ENCODE data around the gene SMAD4.
A peak's percentile ranks its signal among the peaks of the same experiment; 100 is the strongest.
"Not testable (repeated sequence)": the region's sequence is repeated elsewhere in the genome, so short reads cannot be mapped to it uniquely, and the experiment has no call there.

The SMAD4 gene

DNA sequence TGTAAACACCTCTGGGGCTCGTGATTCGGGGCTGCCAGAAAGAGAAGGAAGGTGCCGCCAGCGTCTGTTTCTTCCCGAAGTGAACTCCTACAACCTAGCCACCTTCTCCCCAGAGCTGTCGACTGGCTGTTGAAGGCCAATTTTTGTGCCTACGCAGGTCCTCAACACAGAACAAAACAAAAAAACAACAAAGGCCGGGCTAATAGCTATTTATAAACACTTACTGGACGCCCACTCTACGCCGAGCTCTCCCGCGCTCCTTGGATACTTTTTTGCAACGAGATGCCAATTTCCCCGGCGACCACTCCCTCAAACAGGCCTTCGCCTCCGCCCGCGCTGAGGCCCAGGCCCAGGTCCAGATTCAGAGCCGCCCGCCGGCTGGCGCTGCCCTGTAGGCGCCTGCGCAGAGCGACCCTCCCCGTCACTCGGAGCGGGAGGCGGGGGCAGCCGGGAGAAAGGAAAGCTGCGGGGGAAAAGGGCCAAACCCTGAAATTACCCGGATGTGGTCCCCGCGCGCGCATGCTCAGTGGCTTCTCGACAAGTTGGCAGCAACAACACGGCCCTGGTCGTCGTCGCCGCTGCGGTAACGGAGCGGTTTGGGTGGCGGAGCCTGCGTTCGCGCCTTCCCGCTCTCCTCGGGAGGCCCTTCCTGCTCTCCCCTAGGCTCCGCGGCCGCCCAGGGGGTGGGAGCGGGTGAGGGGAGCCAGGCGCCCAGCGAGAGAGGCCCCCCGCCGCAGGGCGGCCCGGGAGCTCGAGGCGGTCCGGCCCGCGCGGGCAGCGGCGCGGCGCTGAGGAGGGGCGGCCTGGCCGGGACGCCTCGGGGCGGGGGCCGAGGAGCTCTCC lies at the start of gene SMAD4:
TSS of gene SMAD4 (plus strand) at position 520 of the 843 bp plus-strand sequence. CDS start 16,834 bp downstream, outside the sequence.
- DNase-seq (ENCODE audit: low read depth): peak; percentile 98

DNA sequence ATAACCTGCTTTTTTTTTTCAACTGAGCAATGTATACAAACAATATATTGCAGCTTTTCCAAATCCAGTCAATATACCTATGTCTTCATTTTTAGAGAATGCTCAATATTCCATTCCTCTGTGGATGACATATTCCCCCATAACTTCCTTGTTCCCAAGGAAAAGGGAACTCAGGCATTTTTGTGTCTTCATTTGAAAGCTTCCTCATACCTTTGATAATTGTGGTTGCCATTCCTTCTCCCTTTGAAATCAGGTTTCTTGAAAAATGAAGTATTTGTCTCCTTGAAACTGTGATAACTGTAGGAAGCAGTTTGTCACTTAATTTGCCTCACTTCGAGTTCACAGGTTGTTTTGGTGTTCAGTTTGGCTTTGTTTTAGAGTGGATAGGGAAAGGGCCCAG lies 48.6 kb upstream of the SMAD4 start:
- no peak for DNase-seq (ENCODE audit: low read depth)

DNA sequence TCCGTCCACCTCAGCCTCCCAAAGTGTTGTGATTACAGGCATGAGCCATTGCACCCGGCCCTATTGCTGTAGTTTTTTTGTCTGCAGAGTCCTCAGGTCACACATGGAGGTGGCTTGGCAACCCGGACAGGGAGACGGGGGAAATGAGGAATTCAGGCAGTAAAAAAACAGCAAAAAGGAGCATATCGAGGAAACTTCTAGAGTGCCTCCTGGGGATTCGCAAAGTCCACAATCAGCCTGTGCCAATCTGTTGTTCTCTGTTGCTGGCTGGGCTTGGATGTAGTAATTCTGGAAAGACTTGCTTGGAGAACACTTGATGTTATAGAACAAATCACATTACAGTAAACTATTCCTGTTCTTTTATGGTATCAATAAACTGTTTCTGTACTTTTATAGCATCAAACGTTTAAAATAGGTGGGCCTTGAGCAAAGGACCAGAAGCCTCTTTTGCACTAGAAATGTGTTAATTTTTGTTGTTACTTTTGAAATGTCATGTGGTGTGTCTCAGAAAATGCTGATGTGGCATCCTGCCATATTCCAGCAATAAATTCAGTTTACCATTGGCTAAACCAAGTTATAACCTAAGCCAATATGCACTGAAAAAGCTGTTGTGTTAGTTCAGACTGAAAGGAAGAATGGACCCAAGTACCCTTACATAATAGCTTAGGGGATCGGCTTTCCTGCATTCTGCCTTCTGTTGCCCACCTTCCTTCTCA lies 47.8 kb upstream of the SMAD4 start:
- no peak for DNase-seq (ENCODE audit: low read depth)

DNA sequence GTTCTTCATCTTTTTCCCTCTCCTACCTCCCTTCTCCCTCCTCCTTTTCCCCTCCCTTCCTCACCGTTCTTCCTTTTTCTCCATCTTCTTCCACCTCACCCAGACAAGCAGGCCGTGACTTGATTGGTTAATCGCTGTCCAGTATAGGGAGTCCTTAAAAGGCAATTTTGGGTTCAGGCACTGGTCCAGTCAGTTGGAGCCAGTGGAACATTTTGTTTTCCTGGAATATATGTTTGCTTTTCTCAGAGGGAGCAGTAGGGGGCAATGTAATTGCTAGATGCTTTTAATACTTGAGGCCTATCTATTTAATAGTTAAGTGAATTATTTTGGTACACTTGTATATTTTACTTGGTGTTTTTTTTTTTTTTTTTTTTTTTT lies 47.2 kb upstream of the SMAD4 start:
- no peak for DNase-seq (ENCODE audit: low read depth)

DNA sequence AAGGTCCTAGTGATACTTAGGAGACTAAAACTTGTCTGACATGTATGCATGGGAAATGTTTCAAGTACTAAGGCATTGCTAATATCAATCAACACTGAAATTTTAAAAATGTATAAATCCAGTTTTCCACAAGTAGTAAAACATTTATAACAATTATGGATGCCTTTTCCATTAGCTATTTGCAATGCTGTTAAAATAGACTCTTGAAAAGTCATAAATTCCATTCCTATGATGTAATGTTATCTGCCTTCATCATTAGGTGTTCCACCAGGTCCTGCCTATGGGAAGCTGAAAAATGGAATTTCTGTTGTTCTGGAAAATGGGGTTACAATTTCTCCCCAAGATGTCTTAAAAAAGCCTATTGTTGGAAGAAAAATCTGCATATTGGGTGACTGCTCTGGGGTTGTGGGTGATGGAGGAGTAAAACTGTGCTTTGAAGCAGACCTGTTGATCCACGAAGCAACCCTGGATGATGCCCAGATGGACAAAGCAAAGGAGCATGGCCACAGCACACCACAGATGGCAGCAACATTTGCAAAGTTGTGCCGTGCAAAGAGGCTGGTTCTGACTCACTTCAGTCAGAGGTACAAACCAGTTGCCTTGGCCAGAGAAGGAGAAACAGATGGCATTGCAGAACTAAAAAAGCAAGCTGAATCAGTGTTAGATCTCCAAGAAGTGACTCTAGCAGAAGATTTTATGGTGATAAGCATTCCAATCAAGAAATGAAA lies 43.5 kb upstream of the SMAD4 start:
- DNase-seq (ENCODE audit: low read depth): no peak

DNA sequence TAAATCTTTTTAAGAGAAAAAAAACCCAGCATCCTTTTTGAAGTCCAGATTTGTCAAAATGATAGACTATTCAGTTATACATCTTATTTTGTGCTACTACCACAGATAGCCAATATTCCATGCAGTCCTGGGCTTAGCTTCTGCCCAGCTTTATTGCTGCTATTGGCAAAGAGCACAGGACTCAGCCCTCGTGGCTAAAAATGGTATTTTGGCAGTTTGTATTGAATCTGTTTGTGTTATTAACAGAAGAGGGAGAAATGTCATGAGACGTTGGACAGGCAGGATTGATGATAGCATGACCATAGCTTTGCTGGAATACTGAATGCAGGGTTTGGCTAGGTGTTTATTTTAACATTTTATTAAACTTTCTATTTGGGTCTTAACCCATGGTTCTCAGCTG lies 42.8 kb upstream of the SMAD4 start:
- no peak for DNase-seq (ENCODE audit: low read depth)

DNA sequence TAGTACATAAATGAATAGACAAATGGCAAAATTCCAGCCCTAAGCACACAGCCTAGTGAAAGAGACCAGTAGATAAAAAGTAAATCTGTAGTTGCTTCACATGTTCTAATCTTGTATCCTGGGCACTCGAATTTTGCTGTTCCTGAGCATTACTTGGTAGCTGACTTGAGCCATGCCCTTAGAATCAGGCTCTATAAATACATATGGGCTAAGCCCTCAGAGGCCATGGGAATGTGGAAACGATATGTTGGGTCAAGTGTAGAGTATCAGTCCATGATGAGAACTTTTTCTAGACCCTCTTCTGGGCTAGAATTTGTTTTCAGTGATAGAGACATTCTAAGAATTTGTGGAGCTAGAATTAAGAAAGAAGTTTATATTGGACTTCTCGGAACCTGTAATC lies 40.3 kb upstream of the SMAD4 start:
- no peak for DNase-seq (ENCODE audit: low read depth)

DNA sequence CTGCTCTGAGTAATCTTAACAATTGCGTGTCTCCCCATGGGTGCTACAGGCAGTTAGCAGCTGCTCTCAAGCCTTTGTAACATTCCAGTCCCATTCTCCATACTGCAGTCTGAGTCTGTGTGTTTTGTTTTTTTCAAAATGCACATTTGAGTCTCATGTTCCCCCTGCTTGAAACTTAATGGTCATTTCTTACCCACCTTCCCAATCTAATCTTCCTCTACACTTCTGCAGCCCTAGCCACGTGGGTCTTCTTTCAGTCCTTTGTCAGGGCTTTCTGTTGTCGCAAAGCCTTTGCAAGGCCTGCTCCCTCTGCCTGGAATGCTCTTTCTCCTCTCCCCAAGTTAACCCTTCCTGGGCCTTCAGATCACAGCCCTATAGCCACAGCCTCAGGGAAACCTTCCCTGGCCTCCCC lies 37.7 kb upstream of the SMAD4 start:
- DNase-seq (ENCODE audit: low read depth): no peak

DNA sequence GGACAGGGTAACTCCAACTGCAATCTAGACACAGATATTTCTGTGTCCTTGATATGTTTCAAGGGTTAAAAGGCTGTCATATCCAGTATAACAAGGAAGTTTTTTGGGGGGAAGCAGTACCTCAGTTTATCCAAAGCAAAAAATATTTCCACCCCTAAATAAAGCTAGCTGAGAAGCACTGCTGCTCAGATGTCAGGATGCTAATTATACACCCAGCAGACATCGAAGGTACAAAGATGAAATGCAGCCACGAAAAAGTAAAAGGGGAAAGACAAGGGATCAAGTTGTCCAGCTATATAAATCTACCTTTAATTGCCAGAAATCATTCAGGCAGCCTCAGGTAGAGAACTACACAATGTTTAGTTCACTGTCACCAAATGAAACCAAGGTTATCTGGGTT lies 36.0 kb upstream of the SMAD4 start:
- DNase-seq (ENCODE audit: low read depth): no peak

DNA sequence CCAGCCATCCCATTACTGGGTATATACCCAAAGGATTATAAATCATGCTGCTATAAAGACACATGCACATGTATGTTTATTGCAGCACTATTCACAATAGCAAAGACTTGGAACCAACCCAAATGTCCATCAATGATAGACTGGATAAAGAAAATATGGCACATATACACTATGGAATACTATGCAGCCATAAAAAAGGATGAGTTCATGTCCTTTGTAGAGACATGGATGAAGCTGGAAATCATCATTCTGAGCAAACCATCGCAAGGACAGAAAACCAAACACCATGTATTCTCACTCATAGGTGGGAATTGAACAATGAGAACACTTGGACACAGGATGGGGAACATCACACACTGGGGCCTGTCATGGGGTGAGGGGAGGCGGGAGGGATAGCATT lies 26.8 kb upstream of the SMAD4 start:
- DNase-seq (ENCODE audit: low read depth): not testable (repeated sequence)

DNA sequence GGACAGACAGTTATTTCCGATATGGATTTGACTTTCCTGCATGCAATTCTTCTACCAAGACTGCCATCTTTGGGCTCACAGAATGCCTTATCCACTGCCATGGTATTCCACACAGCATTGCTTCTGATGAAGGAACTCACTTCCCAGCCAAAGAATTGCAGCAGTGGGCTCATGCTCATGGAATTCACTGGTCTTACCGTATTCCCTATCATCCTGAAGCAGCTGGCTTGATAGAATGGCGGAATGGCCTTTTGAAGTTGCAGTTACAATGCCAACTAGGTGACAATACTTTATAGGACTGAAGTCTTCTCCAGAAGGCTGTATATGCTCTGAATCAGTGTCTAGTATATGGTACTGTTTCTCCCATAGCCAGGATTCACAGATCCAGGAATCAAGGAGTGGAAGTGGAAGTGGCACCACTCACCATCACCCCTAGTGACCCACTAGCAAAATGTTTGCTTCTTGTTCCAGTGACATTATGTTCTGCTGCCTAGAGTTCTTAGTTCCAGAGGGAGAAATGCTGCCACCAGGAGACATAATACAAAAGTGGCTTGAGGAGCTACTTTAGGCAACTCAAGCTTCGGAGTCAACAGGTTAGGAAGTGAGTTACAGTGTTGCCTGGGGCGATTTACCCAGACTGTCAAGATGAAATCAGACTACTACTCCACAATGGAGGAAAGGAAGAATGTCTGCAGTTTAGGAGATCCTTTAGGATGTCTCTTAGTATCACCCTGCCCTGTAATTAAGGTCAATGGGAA lies 23.8 kb upstream of the SMAD4 start:
- DNase-seq (ENCODE audit: low read depth): no peak

DNA sequence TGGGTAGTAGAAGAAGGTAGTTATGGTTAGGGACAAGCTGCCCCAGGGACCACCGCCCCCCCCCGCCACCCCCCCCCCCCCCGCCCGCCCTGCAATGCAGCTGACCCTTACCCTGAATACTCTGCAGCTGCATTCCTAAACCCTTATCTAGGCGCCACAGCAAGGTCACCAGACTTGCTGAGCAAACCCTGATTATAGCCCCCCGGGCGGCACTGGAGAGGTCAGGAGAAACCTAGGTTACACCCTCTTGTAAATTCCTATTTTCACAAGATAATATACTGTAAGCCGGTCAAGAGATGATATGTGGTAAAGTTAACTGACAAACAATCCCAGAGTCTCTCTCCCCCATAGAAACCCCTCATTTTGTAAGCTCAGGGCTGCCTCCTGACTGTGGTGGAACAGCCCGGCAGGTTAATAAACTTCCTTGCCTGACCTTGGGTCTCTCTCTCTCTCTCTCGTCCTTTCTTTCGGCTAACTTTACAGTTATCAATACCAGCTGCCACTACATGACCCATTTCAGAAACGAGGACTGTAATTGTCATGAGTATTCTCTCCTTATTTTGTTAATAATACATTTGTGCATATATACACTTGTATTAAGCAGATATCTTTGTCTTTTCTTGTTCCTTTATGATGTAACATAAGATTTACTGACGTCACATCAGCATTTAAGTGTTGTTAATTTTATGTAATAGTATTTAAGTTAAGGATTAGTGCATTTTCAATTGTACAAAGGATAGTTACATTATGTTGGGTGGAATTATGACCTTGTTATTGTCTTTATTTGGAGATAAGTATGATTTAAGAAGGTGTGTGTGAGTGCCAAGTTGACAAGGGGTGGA lies 22.8 kb upstream of the SMAD4 start:
- no peak for DNase-seq (ENCODE audit: low read depth)

DNA sequence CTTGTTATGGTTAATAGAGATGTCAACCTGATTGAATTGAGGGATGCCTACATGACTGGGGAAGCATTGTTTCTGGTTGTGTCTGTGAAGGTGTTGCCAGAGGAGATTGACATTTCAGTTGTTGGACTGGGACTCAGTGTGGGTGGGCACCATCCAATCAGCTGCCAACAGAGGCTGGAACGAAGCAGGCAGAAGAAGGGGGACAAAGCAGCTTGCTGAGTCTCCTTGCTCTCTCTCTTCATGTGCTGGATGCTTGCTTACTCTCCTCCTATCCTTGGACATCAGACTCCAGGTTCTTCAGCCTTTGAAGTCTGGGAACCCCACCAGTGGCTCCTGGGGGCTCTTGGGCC lies 22.2 kb upstream of the SMAD4 start:
- DNase-seq (ENCODE audit: low read depth): no peak

DNA sequence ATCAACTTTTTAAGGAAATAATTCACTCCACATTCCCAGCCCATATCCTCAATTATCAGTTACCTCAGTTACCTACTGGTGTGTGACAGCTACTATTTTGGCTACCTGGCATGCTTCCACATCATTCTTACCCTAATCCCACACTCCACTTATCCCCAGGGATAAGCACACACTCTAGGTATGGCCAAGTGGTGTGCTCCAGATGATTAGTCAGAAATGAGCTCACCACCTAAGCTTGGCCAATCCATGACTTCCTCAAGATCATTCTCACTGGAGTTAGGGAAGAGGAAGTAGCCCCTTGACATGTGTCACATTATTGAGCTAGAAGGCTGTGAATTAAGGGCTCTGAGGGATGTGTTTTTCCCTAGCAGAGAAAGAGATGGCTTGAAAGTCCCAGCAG lies 20.9 kb upstream of the SMAD4 start:
- DNase-seq (ENCODE audit: low read depth): no peak

DNA sequence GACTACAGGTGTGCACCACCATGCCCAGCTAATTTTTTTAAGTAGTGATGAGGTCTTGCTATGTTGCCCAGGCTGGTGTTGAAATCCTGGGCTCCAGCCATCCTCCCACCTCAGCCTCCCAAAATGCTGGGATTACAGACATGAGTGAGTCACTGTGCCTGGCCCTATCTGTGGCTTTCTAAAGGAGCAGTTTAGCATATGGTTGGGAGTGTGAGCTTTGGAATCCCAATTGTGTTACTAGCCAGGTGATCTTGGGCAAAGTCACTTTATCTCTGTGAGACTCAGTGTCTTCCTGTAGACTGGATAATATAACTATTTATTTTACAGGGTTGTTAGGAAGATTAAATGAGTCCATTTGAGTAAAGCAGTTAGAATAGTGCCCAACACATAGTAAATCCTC lies 19.8 kb upstream of the SMAD4 start:
- no peak for DNase-seq (ENCODE audit: low read depth)

DNA sequence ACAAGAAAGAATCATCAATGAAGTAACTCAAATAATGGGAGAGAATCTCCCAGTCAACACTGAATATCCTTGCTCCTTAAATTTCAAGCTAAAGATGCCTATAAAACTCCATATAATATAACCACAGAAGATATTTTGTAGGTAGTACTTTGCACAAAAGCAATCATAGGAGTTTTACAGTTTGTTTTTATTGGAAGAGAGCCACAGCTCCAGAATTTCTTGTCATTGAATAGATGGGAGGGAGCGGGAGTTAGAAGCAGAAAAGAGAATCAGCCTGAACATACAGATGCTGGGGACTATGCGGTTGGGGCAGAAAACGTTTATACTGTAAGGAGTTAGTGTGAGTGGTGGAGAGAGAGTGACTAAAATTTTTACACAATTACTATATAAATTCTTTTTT lies 18.3 kb upstream of the SMAD4 start:
- no peak for DNase-seq (ENCODE audit: low read depth)

DNA sequence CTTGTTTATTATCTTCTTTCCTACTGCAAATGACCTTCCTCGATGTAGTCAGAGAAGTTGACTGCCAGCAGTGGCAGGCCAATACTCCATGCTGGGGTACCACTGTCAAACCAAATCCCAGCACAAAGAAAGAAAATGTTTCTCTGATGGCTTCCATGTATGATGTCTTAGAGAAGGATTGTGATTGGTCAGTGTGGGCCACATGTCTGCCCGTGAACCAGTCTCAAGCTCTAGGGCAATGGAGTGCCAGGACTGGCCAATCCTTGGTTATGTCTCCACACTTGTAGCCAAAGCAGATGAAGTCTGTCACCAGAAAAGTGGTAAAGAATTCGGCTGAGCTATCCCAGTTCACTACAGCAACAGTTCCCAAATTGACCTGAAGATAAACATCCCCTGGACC lies 17.6 kb upstream of the SMAD4 start:
- DNase-seq (ENCODE audit: low read depth): no peak

DNA sequence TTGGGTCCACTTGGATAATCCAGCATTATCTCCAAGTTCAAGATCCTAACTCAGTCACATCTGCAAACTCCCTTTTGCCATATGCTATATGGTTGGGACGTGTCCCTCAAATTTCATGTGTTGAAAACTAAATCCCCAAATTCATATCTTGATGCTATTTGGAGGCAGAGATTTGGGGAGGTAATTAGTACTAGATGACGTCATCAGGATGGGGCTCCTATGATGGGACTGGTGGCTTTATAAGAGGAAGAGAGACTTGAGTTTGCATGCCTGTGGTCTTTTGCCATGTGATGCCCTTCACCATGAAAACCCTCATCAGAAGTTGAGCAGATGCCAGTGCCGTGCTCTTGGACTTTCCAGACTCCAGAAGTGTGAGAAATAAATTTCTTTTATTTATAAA lies 16.8 kb upstream of the SMAD4 start:
- no peak for DNase-seq (ENCODE audit: low read depth)

DNA sequence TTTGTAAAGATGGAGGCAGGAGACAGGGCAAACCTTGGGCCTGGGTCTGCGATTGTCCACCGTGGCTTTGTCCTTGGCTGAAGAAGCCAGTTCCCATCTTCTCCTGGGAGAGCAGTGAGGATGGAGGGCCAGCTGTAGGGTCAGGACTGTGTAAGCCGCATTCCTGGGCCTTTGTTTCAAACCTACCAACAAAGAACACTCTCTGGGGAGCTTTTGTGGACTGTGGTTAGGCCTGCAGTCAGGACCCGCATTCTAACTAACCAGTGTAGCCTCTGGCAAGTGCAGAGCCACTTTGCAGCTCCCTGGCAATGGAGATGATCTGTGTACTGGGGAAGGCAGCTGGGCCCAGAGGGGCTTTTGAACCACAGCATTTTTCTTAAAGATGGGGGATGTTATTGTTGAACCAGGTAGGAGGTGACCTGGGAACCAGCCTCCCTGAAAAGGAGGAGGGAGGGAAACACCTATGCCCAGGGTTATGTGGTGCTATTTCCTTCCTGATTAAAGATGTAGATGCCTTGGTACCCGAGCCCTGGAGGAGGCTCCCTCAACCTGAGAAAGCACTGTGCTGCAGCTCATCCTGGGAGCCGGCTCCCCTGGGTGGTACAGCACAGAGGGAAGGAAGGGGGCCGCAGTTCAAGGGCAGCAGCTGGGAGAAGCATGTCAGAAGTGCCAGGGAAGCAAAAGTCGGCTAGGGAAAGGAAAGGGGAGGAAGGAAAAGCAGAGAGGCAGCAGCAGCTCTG lies 12.7 kb upstream of the SMAD4 start:
- DNase-seq (ENCODE audit: low read depth): no peak

DNA sequence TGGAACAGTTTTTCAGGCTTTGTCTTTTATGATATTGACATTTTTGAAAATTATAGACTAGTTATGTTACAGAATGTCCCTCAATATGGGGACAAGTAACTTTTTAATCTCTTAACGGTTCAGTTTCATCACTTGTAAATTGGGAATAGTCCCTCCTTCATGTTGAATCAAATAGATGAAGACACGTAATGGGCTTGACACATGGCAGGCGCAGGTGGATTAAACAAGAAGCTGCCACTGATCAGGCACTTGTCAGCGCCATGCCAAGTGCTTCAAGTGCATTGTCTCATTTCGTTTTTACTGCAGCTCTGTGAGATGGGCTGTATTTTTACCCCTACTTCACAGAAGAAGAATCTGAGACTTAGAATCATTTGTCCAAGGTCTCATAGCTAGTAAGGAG lies 9.5 kb upstream of the SMAD4 start:
- DNase-seq (ENCODE audit: low read depth): no peak

Measured in activated gamma-delta T cell treated with anti-CD3 and anti-CD28 coated beads, Interleukin-2, amount 50 U/mL, for 16 hours (primary cell).